HG03378 (cell line): ENCODE results near the gene LCE3C.
"Not testable (repeated sequence)": the region's sequence is repeated elsewhere in the genome, so short reads cannot be mapped to it uniquely, and the experiment has no call there.

Experiments
- ATAC-seq: cut with Tn5 transposase; IDR thresholded peaks from one replicate; pipeline ENCODE4 v1.9.1; 2021; ENCODE audit warnings: mild to moderate bottlenecking, moderate library complexity; ENCODE audit not compliant: unreplicated experiment

Gene LCE3C

GRCh38 chr1:152599934-152600333 lies at the start of gene LCE3C:
TSS of gene LCE3C (plus strand) at chr1:152600234. CDS start at chr1:152600732, 498 bp downstream.
- no peak for ATAC-seq

GRCh38 chr1:152565115-152565514 lies 34.9 kb upstream of the LCE3C start:
- no peak for ATAC-seq

GRCh38 chr1:152565535-152566215 lies 34.4 kb upstream of the LCE3C start:
- ATAC-seq: no peak

- ATAC-seq: no peak
These were observed 33.4 kb upstream of the LCE3C start, which contains the start of gene LCE3E for GRCh38 chr1:152566681-152567080. TSS of gene LCE3E (minus strand) at chr1:152566780. CDS start at chr1:152566208, 572 bp downstream.

DNA sequence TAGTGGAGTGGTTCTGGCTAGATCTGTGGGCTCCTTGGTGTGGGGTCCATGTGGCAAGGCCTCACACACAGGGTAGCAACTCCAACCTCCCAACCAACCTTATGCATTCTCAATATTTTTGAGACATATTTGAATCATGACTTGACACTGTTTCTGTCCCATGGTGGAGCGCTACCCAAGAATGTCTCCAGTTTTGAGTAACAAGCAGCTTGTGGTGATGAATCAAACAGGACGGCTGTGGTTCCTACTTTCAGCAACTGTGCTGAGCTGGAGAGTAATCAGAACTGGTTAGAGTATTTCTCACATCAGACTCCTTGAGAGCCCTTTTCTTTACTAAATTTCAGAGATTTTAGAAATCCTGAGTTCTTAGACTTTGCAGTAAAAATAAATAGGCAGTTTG lies 22.9 kb upstream of the LCE3C start:
- ATAC-seq: no peak

DNA sequence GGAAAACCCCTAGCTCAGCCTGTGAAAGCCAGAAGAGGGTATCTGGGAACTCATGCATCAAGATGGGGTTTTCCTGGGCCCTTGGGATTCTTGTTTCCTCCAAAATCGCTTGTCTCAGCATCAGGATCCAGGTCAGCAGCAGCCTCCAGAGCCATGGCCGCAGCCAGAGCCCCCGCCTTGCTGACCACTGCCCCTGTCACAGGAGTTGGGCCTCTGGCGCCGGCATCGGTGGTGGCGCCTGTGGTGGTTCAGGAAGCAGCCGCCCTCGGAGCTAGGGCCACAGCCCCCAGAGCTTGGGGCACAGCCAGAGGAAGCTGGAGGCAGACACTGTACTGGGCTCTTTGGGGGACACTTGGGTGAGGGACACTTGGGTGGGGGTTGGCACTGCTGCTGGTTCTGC lies 20.5 kb upstream of the LCE3C start:
- not testable (repeated sequence) for ATAC-seq

- no peak for ATAC-seq
These were observed 19.6 kb upstream of the LCE3C start, which contains the start of gene LCE3D for GRCh38 chr1:152580433-152580832. TSS of gene LCE3D (minus strand) at chr1:152580516. CDS start at chr1:152579936, 580 bp downstream.

DNA sequence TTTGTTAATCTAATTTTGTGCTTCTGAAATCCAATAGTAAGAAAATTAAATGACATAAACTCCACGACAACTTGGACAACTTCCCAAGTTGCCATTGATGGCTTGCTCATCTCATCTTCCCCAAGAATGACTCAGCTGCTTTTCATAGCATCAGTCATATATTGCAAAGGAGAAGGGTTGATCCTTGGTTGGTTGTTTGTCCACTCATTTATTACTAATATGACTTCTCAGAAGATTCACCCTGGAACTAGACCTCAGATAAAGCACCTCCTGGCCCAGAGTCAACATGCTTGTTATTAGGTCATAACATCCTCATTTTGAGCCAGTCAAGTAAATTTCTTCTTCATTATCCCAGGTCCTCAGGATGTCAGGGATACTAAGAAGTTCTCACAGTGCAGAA lies 17.4 kb upstream of the LCE3C start:
- no peak for ATAC-seq

DNA sequence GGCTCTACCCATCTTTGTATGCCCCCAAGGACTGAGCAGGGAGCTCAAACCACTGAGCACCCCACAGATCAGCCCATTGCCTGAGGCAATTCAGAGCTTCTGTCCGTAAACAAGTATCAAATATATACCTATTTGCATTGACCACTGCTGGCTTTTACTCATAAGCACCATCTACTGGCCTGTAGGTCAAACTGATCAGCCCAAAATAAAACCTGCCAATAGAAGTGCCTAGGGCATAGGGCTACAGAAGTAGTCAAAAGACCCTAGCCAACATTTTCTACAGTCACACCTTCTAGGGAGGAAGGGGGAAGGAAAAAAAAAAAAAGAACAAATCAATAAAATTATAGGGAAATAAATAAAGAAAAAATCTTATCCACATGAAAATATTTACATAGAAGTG lies 14.4 kb upstream of the LCE3C start:
- ATAC-seq: no peak

- ATAC-seq: no peak
These were observed 3.0 kb upstream of the LCE3C start for GRCh38 chr1:152596986-152597385.

- no peak for ATAC-seq
These were observed 13.5 kb downstream of the LCE3C start, which contains the start of gene LCE3B for GRCh38 chr1:152613511-152613910. TSS of gene LCE3B (plus strand) at chr1:152613811. CDS start at chr1:152613811, 0 bp downstream.

GRCh38 chr1:152621993-152622392 lies 22.0 kb downstream of the LCE3C start:
- no peak for ATAC-seq

- ATAC-seq: no peak
These were observed 22.8 kb downstream of the LCE3C start, which contains the start of gene LCE3A for GRCh38 chr1:152622803-152623202. TSS of gene LCE3A (minus strand) at chr1:152623103. CDS start at chr1:152623103, 0 bp downstream.

- ATAC-seq: no peak
These were observed 23.3 kb downstream of the LCE3C start for GRCh38 chr1:152623203-152623844.

DNA sequence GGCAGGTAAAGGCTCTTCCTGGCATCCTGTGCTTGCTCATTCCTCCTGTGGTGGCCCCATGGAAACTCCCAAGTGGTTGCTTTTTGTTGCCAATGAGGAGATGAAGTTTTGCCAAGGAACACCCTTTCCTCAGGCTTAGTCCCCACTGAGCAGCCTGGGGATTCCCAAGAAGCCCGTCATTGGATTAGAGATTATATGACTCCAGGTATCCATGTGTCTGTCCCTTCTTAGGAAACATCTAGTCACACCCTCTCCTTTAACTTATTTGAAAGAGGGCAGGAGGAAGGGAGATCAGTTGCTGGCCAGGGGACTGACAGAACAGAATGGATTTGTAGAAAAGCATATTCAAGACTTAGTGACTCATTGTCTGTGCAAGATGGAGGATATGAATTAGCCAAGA lies 26.7 kb downstream of the LCE3C start:
- ATAC-seq: no peak

DNA sequence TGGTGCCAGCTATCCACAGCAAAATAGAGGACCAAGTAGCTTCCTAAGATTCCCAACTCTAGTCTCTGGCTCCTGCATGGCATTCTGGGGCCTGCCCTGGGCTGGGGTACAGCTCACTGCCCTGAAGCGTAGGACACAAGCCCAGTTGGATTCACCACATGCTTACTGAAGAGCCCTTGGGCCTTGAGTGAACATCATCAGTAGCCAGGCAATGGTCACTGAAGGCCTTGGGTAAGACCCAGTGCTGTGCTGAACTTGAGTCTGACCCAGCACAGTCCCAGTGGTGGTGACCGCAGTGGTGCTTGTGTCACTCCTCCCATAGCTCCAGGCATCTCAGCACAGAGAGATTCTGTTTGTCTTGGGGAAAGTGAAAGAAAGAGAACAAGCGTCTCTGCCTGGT lies 30.6 kb downstream of the LCE3C start:
- ATAC-seq: no peak

DNA sequence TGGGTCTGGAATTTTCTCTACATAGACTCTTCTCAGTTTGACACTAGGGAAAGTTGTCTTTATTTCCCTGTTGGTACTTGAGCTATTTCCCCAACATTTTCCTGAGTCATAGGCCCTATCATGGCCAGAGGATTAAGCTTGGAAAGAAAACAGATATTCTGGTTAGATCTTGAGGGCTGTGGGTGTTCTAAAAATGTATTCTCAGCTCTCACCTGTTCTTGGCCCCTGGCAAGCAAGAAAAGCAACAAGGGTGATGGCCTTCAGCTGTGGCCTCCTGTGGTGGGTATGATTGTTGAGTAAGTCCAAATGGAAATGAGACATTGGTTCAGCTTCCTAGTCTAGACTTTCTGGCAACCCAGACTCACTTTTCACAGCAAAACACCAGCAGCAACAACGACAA lies 40.3 kb downstream of the LCE3C start:
- no peak for ATAC-seq

GRCh38 chr1:152643945-152644344 lies 43.9 kb downstream of the LCE3C start:
- ATAC-seq: no peak

- ATAC-seq: no peak
These were observed 45.1 kb downstream of the LCE3C start for GRCh38 chr1:152645146-152645545.

DNA sequence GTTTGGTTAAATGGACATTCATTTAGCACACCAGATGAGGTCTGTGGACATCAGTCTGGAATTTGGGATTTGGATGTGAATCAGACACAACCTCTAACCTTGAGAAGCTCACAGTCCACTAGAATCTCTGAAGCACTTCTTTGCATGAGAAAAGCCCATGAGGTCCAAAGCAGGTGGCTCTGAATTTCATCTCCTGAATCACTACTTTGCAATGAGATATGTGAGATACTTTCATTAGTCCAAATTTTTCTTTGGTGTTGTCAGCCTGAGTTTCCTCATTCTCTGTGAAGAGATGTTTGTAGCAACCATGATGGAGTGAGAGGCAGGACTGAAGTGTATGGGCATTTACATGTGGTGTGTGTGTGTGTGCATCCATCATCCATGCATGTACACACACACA lies 46.6 kb downstream of the LCE3C start:
- ATAC-seq: no peak
